B cell (primary cell): ENCODE measurements around the gene HSPA12B. TPM values are rescaled to one million over a fixed set of nuclear protein-coding genes. Genes with fewer than 3 reads are reported as not detected.

Source experiments
- ATAC-seq: fragments of 200-7000 bp; cut with Tn5 transposase; one replicate; pipeline ENCODE4 v1.10.0; 2021; ENCODE audit warnings: low read depth, mild to moderate bottlenecking, moderate number of reproducible peaks, moderate library complexity
- CTCF ChIA-PET: fragments of 350-600 bp; sonication (Branson Sonifier 250); formaldehyde crosslinking; loops from one replicate; lab custom pipeline; 2021; ENCODE audit warnings: antibody characterized with exemption, inconsistent platforms; lab: Charles Lee
- POLR2A ChIA-PET: fragments of 350-600 bp; sonication (Branson Sonifier 250); formaldehyde crosslinking; loops from one replicate; lab custom pipeline; 2021; ENCODE audit warnings: antibody characterized with exemption; lab: Charles Lee
- DNase-seq: peaks from one replicate; pipeline ENCODE4 v3.0.0; 2013
- H2AFZ ChIP-seq: 2 replicates; pipeline ENCODE4 v1.6.1; 2012; ENCODE audit warnings: mild to moderate bottlenecking, low read depth, low read length; ENCODE audit not compliant: insufficient read depth, poor library complexity, severe bottlenecking
- H3K27ac ChIP-seq, 2 donors: 1 replicate in 1 of 2; 2 replicates in 1 of 2; pipeline ENCODE4 v1.5.1; 2012 to 2013; ENCODE audit warnings: low read length in 2 of 2, mild to moderate bottlenecking in 2 of 2, moderate library complexity in 1 of 2
- H3K27me3 ChIP-seq, 4 experiments: fragments of 200-600 bp in 1 of 4; sonication (generic) in 1 of 4; replicated peaks in 1 of 4; 1 replicate in 2 of 4; 2 replicates in 2 of 4; pipeline versions ENCODE4 v1.6.1 to v1.7.0; 2013 to 2016; ENCODE audit warnings: low read length in 3 of 4, mild to moderate bottlenecking in 2 of 4, mixed read lengths in 1 of 4, moderate library complexity in 1 of 4; ENCODE audit not compliant: insufficient read depth in 4 of 4, control insufficient read depth in 3 of 4; ENCODE audit errors: control extremely low read depth in 1 of 4
- H3K36me3 ChIP-seq, 2 experiments: replicated peaks in 1 of 2; 1 replicate in 1 of 2; 2 replicates in 1 of 2; pipeline versions ENCODE4 v1.6.1 to v1.7.1; 2013; ENCODE audit warnings: low read length in 1 of 2; ENCODE audit not compliant: insufficient read depth in 2 of 2, control insufficient read depth in 1 of 2; ENCODE audit errors: control extremely low read depth in 1 of 2, extremely low read depth in 1 of 2
- H3K4me1 ChIP-seq, 2 donors: fragments of 200-600 bp in 1 of 2; sonication (generic) in 1 of 2; 1 replicate in 1 of 2; 2 replicates in 1 of 2; pipeline versions ENCODE4 v1.5.1 to v1.6.1; 2013 to 2017; ENCODE audit warnings: low read length in 2 of 2; ENCODE audit not compliant: control insufficient read depth in 2 of 2, insufficient read depth in 2 of 2
- H3K4me2 ChIP-seq: replicated peaks from 2 replicates; pipeline ENCODE3; 2012; ENCODE audit warnings: mild to moderate bottlenecking, low read depth, low read length; ENCODE audit not compliant: poor library complexity, severe bottlenecking
- H3K4me3 ChIP-seq, 5 experiments: fragments of 200-600 bp in 1 of 5; sonication (generic) in 1 of 5; 1 replicate in 3 of 5; 2 replicates in 2 of 5; pipeline versions ENCODE4 v1.5.1 to v1.7.0; 2011 to 2016; ENCODE audit warnings: low read length in 4 of 5, mild to moderate bottlenecking in 4 of 5, low read depth in 2 of 5, control low read depth in 1 of 5, moderate library complexity in 1 of 5; ENCODE audit not compliant: insufficient read depth in 1 of 5; ENCODE audit errors: control extremely low read depth in 1 of 5, extremely low read depth in 1 of 5
- H3K79me2 ChIP-seq: fragments of 200-600 bp; sonication (generic); one replicate; pipeline ENCODE4 v1.6.0; 2016; ENCODE audit warnings: low read length; ENCODE audit not compliant: control insufficient read depth, insufficient read depth
- H3K9ac ChIP-seq: fragments of 200-600 bp; sonication (generic); 2 replicates; pipeline ENCODE4 v1.6.1; 2017; ENCODE audit warnings: mild to moderate bottlenecking, low read length, moderate library complexity
- H3K9me3 ChIP-seq, 3 donors: one replicate each; pipeline versions ENCODE4 v1.6.1 to v1.7.1; 2013; ENCODE audit warnings: low read length in 2 of 3; ENCODE audit not compliant: control insufficient read depth in 2 of 3, insufficient read depth in 1 of 3; ENCODE audit errors: control extremely low read depth in 1 of 3
- H4K20me1 ChIP-seq: 2 replicates; pipeline ENCODE4 v1.6.0; 2012; ENCODE audit warnings: mild to moderate bottlenecking, low read length; ENCODE audit not compliant: insufficient read depth, control insufficient read depth, poor library complexity, severe bottlenecking
- H3K27ac Mint-ChIP-seq: one replicate; pipeline ENCODE4 v1.8.0; 2021; ENCODE audit warnings: mixed read lengths
- H3K27me3 Mint-ChIP-seq: one replicate; pipeline ENCODE4 v1.8.0; 2021; ENCODE audit warnings: mixed read lengths
- H3K4me1 Mint-ChIP-seq: one replicate; pipeline ENCODE4 v1.8.0; 2021; ENCODE audit warnings: mixed read lengths
- H3K4me3 Mint-ChIP-seq: one replicate; pipeline ENCODE4 v1.8.0; 2021; ENCODE audit warnings: mixed read lengths
- H3K9me3 Mint-ChIP-seq: one replicate; pipeline ENCODE4 v1.8.0; 2022; ENCODE audit warnings: mixed read lengths; ENCODE audit not compliant: insufficient read depth
- CTCF ChIP-seq: fragments of 200-600 bp; IDR thresholded peaks from one replicate; pipeline ENCODE4 v1.8.0; 2022; ENCODE audit warnings: antibody characterized with exemption, mild to moderate bottlenecking
- EZH2 ChIP-seq: IDR thresholded peaks from 2 replicates; pipeline ENCODE4 v1.6.1; 2012; ENCODE audit warnings: borderline replicate concordance, low read depth, mild to moderate bottlenecking, moderate library complexity, low read length; ENCODE audit not compliant: insufficient read depth, poor library complexity, severe bottlenecking
- WGBS: methylation state at CpG from one replicate; pipeline ENCODE4 v1.1.5; 2013; ENCODE audit warnings: missing lambda C conversion rate; ENCODE audit not compliant: insufficient coverage; 5-methylcytosine and 5-hydroxymethylcytosine counted together
- intact Hi-C: fragments of 100-400 bp; cut with micrococcal nuclease; formaldehyde crosslinking; loops from one replicate; pipeline ENCODE4 v1.10.0; 2022
- polyA plus RNA-seq: library from polyadenylated mRNA; depleted of rRNA; stranded (reverse); fragments of >200 nt; gene quantifications from 2 replicates; pipeline ENCODE4 v1.2.3, GENCODE V29; 2012
- total RNA-seq, 2 donors: library from RNA; stranded (reverse); fragments of 120-200 nt in 1 of 2; gene quantifications; 1 replicate in 1 of 2; 2 replicates in 1 of 2; pipeline versions ENCODE4 v1.2.3 to v1.2.4, GENCODE V29; 2013 to 2022

HSPA12B gene
- total and polyA plus RNA-seq, 2 donors (not counting 1 experiment from before 2014, with no cell fraction given): not detected

GRCh38 chr20:3702611-3703391, 29.7 kb upstream of the HSPA12B start:
- H2AFZ ChIP-seq: no peak overlapping the region
- H3K9me3 ChIP-seq: no peaks in the 10 kb centered on the region
- ATAC-seq (no peak), DNase-seq (no peak)
- no peak overlapping the region for H3K27ac ChIP-seq
- no peaks in the 10 kb centered on the region for H3K4me1 ChIP-seq
- H3K79me2 ChIP-seq: no peaks in the 10 kb centered on the region
- H3K36me3 ChIP-seq: no peaks in the 10 kb centered on the region
- 92% methylated on average over 8 of the region's 11 CpGs for WGBS
- no peak overlapping the region for H3K4me2 ChIP-seq
- no peak overlapping the region for H3K4me3 Mint-ChIP-seq
- H3K9ac ChIP-seq: no peak overlapping the region
- H3K4me1 Mint-ChIP-seq: no peaks in the 10 kb centered on the region
- no peak for TF ChIP-seq EZH2
- no peak for TF ChIP-seq CTCF
- H4K20me1 ChIP-seq: no peaks in the 10 kb centered on the region
- H3K4me3 ChIP-seq: no peak overlapping the region
- peaks cover 0 to 3% (median 0%) of the 10 kb centered on the region in 4 experiments for H3K27me3 ChIP-seq
- ChIA-PET CTCF (interaction anchor here (0.9 kb wide), 1 partner anchor 8 kb away, joined by 3 read pairs; no protein-coding TSS in a partner anchor), POLR2A (no interaction called here)
- no peak overlapping the region for H3K27ac Mint-ChIP-seq
- intact Hi-C loops: no loop called here
- peaks cover 6% of the 10 kb centered on the region for H3K27me3 Mint-ChIP-seq
- no peaks in the 10 kb centered on the region for H3K9me3 Mint-ChIP-seq

GRCh38 chr20:3704087-3704486, 28.4 kb upstream of the HSPA12B start:
- Histone ChIP-seq H3K4me2 (no peak overlapping the region), H3K9ac (no peak overlapping the region), H2AFZ (no peak overlapping the region), H3K9me3 (no peaks in the 10 kb centered on the region), H3K27ac (no peak overlapping the region), H3K36me3 (no peaks in the 10 kb centered on the region), H3K4me3 (no peak overlapping the region), H3K79me2 (no peaks in the 10 kb centered on the region), H3K27me3 (peaks cover 0 to 4% (median 0%) of the 10 kb centered on the region in 4 experiments), H3K4me1 (no peaks in the 10 kb centered on the region), H4K20me1 (no peaks in the 10 kb centered on the region)
- TF ChIP-seq CTCF: no peak
- TF ChIP-seq EZH2: no peak
- ChIA-PET POLR2A (interaction anchor here (0.6 kb wide), 1 partner anchor 37 kb away, joined by 10 read pairs; no protein-coding TSS in a partner anchor), CTCF (interaction anchor here (1.2 kb wide), 1 partner anchor 27 kb away, joined by 5 read pairs; no protein-coding TSS in a partner anchor)
- Mint-ChIP-seq H3K27ac (no peak overlapping the region), H3K4me1 (no peaks in the 10 kb centered on the region), H3K9me3 (no peaks in the 10 kb centered on the region), H3K27me3 (peaks cover 10% of the 10 kb centered on the region), H3K4me3 (no peak overlapping the region)
- ATAC-seq: no peak
- no peak for DNase-seq
- intact Hi-C loops: no loop called here
- 77% methylated on average over 5 of the region's 5 CpGs for WGBS
